ENCODE data around the gene TMCO2. TPM values are rescaled to one million over a fixed set of nuclear protein-coding genes. Genes with fewer than 3 reads are reported as not detected.

The TMCO2 gene
- polyA plus RNA-seq, 1 donor (not counting 4 experiments of a cell fraction or from before 2014, with no cell fraction given): not detected

- Histone ChIP-seq H3K79me2 (ENCODE audit: control insufficient read depth, insufficient read depth, low read length) (no peaks in the 10 kb centered on the region), H3K36me3 (ENCODE audit: control insufficient read depth in 2 of 2, extremely low read depth in 1 of 2, insufficient read depth in 2 of 2, low read length in 2 of 2) (peaks cover 0 to 2% of the 10 kb centered on the region in 2 experiments), H3K9ac (ENCODE audit: control insufficient read depth, extremely low read depth, insufficient read depth, low read length) (no peak overlapping the region), H3K27me3 (ENCODE audit: control insufficient read depth, extremely low read depth, insufficient read depth, low read length) (no peaks in the 10 kb centered on the region), H4K20me1 (ENCODE audit: control insufficient read depth, extremely low read depth, insufficient read depth, low read length) (no peaks in the 10 kb centered on the region), H3K9me1 (ENCODE audit: control insufficient read depth, extremely low read depth, insufficient read depth, low read length) (no peaks in the 10 kb centered on the region), H3K9me3 (ENCODE audit: control insufficient read depth, low read depth, low read length) (no peaks in the 10 kb centered on the region), H3K4me2 (ENCODE audit: control insufficient read depth, extremely low read depth, insufficient read depth, low read depth, low read length) (no peak overlapping the region), H2AFZ (ENCODE audit: control insufficient read depth, low read length) (no peak overlapping the region), H3K4me1 (ENCODE audit: control insufficient read depth, extremely low read depth, insufficient read depth, low read length) (no peaks in the 10 kb centered on the region), H3K27ac (ENCODE audit: control insufficient read depth, insufficient read depth, low read length) (no peak overlapping the region), H3K4me3 (ENCODE audit: control insufficient read depth in 2 of 3, extremely low read depth in 1 of 3, insufficient read depth in 2 of 3, low read depth in 1 of 3, low read length in 3 of 3) (no peak overlapping the region)
- FAIRE-seq: no peak
- DNase-seq (ENCODE audit: low read depth, low spot score): no peak
- TF ChIP-seq EZH2 (IDR thresholded peaks at IDR 0.05; ENCODE audit: low read length) (no peak), CTCF (optimal IDR thresholded peaks at IDR 0.05 in 1 of 3, IDR thresholded peaks at IDR 0.05 in 1 of 3, conservative IDR thresholded peaks at IDR 0.05 in 1 of 3; ENCODE audit: extremely low read depth in 1 of 3, insufficient read depth in 2 of 3, low read length in 3 of 3) (no peak)
- dilution Hi-C loops (cut with MboI; ENCODE audit: extremely low pct_ligation_motif_present, low sequenced_read_pairs): no loop called here
These were observed 21.5 kb upstream of the TMCO2 start for GRCh38 chr1:40226192-40226591.

- H2AFZ ChIP-seq (ENCODE audit: control insufficient read depth, low read length): no peak overlapping the region
- dilution Hi-C loops (cut with MboI; ENCODE audit: extremely low pct_ligation_motif_present, low sequenced_read_pairs): no loop called here
- DNase-seq (ENCODE audit: low read depth, low spot score): no peak
- no peak overlapping the region for H3K27ac ChIP-seq (ENCODE audit: control insufficient read depth, insufficient read depth, low read length)
- no peak overlapping the region for H3K4me3 ChIP-seq (ENCODE audit: control insufficient read depth in 2 of 3, extremely low read depth in 1 of 3, insufficient read depth in 2 of 3, low read depth in 1 of 3, low read length in 3 of 3)
- no peaks in the 10 kb centered on the region for H3K4me1 ChIP-seq (ENCODE audit: control insufficient read depth, extremely low read depth, insufficient read depth, low read length)
- H4K20me1 ChIP-seq (ENCODE audit: control insufficient read depth, extremely low read depth, insufficient read depth, low read length): no peaks in the 10 kb centered on the region
- H3K27me3 ChIP-seq (ENCODE audit: control insufficient read depth, extremely low read depth, insufficient read depth, low read length): no peaks in the 10 kb centered on the region
- H3K79me2 ChIP-seq (ENCODE audit: control insufficient read depth, insufficient read depth, low read length): no peaks in the 10 kb centered on the region
- no peak for TF ChIP-seq CTCF (optimal IDR thresholded peaks at IDR 0.05 in 1 of 3, IDR thresholded peaks at IDR 0.05 in 1 of 3, conservative IDR thresholded peaks at IDR 0.05 in 1 of 3; ENCODE audit: extremely low read depth in 1 of 3, insufficient read depth in 2 of 3, low read length in 3 of 3)
- no peak overlapping the region for H3K4me2 ChIP-seq (ENCODE audit: control insufficient read depth, extremely low read depth, insufficient read depth, low read depth, low read length)
- H3K9me3 ChIP-seq (ENCODE audit: control insufficient read depth, low read depth, low read length): no peaks in the 10 kb centered on the region
- no peak overlapping the region for H3K9ac ChIP-seq (ENCODE audit: control insufficient read depth, extremely low read depth, insufficient read depth, low read length)
- peaks cover 4 to 11% of the 10 kb centered on the region in 2 experiments for H3K36me3 ChIP-seq (ENCODE audit: control insufficient read depth in 2 of 2, extremely low read depth in 1 of 2, insufficient read depth in 2 of 2, low read length in 2 of 2)
- no peaks in the 10 kb centered on the region for H3K9me1 ChIP-seq (ENCODE audit: control insufficient read depth, extremely low read depth, insufficient read depth, low read length)
- FAIRE-seq: no peak
These were observed 15.3 kb upstream of the TMCO2 start for GRCh38 chr1:40232444-40232843.
